Cardiac fibroblast (primary cell): ENCODE results near the gene PRCC.

ENCODE experiments used
- DNase-seq, 2 donors: peaks; one replicate each; pipeline versions ENCODE4 v3.0.0 to v3.0.0-alpha.2; 2010; ENCODE audit warnings: low read depth in 2 of 2
- H3K4me3 ChIP-seq, 2 donors: replicated peaks in 1 of 2; 1 replicate in 1 of 2; 2 replicates in 1 of 2; pipeline ENCODE4 v1.5.1; 2011; ENCODE audit warnings: low read depth in 2 of 2, low read length in 2 of 2, mild to moderate bottlenecking in 2 of 2, moderate library complexity in 1 of 2
- TF ChIP-seq, protein P1 (sequence below): IDR thresholded peaks from one replicate; pipeline ENCODE4 v1.5.1; 2011; ENCODE audit warnings: low read depth, mild to moderate bottlenecking, low read length, inconsistent platforms

PRCC gene

DNA sequence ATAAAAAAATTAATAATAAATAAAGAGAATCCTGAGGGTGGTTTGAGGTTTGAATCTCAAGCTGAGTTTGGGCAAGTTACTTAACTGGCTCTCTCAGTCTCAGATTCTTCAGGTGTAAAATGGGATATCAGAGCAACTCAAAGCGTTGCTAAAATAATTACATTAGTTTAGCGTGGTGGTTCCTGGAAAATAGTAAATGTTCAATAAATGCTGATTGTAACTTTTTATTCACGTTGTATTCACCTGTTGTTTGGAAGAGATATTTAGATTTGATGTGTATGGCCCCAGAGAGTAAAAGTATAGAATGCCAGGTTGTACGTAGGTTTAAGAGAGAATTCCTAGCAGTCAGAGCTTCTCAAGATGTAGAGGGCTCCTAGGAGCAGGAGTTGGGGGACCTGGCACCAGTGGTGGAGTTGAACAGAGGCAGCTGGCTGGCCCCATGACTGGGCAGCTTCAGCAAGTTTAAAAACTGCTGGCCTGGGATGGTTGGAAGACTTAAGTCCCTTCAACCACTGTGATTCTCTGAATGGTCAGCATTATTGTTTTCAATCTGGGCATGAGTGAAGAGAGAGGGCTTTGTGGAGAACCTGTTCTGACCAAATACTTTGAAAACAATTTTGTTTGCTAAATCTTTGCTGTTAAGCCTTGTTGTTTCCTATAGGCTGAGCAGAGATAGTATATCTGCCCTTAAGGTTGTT is 22.4 kb downstream of the PRCC start:
- no peak overlapping the region for H3K4me3 ChIP-seq
- DNase-seq, result no peak
- TF ChIP-seq, protein P1, sequence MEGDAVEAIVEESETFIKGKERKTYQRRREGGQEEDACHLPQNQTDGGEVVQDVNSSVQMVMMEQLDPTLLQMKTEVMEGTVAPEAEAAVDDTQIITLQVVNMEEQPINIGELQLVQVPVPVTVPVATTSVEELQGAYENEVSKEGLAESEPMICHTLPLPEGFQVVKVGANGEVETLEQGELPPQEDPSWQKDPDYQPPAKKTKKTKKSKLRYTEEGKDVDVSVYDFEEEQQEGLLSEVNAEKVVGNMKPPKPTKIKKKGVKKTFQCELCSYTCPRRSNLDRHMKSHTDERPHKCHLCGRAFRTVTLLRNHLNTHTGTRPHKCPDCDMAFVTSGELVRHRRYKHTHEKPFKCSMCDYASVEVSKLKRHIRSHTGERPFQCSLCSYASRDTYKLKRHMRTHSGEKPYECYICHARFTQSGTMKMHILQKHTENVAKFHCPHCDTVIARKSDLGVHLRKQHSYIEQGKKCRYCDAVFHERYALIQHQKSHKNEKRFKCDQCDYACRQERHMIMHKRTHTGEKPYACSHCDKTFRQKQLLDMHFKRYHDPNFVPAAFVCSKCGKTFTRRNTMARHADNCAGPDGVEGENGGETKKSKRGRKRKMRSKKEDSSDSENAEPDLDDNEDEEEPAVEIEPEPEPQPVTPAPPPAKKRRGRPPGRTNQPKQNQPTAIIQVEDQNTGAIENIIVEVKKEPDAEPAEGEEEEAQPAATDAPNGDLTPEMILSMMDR, result no peak

DNA sequence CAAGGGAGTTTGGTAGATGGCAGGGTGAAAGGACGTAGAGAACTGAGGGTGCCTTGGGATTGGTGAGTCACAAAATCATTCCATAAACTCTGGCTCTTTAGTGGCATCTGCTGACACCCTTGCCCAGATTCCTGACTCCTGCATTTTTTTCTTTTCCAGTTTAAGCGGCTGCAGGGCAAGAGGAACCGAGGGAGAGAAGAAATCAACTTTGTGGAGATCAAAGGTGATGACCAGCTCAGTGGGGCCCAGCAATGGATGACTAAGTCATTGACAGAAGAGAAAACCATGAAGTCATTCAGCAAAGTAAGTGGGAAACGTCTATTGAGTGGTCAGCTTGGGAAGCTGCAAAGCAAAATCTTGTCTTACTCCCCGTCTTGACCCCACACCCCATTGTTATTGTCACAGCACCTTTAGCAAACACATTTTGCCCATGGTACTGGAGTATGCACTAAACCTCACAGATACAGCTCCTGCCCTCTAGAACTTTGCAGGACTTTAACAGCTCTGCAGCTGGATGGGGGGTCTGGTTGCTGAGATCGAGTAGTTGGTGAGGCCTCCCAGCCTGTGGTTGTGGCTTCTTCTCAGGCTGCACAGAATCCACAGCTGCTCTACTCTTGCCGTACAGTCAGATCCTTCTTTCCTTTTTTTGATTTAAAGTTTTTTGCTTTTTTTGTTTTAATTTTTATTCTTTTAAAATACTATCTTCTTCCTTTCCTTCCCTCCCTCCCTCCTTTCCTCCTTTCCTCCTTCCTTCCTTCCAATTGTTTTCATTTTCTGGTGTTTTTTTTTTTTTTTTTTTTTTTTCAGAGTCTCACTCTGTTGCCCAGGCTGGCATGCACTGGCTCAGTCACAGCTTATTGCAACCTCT is 27.4 kb downstream of the PRCC start:
- no peak overlapping the region for H3K4me3 ChIP-seq
- TF ChIP-seq, protein P1, result no peak
- DNase-seq, result no peak

DNA sequence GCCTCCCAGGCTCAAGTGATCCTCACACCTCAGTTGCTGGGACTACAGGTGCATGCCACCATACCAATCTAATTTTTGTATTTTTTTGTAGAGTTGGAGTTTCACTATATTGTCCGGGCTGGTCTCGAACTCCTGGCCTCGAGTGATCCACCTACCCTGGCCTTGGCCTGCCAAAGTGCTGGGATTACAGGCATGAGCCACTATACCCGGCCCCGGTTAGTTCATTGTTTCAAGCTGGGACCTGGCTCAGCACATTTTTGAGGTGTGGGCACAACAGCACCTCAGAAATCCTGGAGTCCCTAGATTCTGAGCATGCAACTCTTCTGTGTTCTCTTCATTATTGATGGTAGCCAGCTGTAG is 28.0 kb downstream of the PRCC start:
- no peak overlapping the region for H3K4me3 ChIP-seq
- TF ChIP-seq, protein P1, result no peak
- DNase-seq, result no peak

DNA sequence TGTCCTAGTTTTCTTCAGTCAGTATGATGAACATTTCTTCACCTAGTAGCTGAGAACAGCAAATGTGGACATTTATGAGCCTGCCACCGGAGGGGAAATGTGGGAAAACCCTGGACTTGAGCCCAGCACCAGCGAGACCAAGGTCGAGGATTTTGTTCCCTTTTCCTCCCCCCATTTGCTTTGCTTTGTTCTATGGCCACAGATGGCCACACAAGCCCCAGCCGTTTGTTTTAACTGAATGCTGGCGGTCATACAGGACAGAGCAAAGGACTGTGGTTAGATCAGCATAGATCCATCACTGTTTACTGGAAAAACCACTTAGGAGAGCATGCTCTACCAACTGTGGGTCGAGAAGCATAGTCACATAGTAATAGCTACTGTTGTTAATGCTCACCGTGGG is 28.5 kb downstream of the PRCC start:
- TF ChIP-seq, protein P1, result no peak
- H3K4me3 ChIP-seq, result no peak overlapping the region
- no peak for DNase-seq

DNA sequence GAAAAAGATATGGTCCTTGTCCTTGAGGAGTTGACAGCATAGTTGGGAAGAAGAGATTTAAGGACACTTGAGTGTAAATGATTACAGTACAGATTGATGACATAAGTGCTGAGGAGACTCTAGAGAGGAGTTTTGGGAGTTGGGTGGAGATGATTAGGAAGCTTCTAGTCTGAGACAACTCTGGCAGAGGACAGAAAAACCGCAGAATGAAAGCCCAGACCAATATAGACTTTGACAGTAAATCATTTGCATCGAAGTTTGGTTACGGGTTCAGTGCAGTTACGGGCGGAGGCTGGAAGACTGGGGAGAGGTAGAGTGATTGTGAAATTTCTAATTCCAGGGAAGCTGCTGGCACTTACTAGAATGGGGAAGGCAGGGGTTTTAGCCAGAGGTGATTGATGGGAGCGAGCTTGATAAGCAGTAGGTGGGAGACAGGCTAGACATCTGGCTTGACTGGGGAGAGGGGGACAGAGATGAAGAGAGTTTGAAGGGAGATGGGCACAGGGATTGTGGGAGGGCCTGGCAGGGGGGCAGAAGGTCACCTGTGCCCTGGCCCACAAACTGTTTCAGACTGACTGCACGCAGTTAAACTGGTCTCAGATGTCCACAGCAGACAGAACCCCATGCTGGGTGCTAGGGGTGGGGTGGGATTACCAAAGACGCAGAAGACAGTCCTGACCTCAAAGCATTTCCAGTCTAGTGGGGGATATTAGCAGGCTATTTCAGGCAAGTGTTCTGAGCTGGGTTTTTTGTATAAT is 29.2 kb downstream of the PRCC start:
- TF ChIP-seq, protein P1, result no peak
- no peak for DNase-seq

DNA sequence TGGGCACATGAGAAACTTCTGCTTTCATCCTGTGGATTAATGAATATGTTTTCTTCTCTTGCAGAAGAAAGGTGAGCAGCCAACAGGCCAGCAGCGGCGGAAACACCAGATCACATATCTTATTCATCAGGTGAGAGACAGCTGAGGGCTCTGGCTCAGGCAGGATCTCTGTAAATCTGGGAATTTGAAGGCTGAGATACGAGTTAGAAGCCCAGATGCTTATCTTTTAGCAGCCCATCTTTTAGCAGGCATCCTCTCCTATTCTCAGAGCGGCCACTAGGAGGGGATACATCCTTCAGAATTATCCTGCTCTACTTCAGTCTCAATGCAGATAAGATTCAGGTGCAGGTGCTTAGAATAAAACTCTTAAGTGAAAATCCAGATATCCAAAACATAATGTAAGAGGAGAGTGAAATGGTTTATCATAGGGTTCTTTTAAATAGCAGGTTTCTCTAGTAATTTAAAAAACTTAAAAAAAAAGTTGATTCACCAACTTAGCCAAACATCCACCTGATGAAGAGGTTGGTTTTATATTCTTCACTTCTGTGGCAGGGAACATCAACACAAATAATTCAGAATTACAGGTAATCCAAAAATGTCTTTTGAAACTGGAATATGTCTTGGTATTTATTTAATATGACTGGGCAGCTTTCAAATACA is 30.0 kb downstream of the PRCC start:
- no peak overlapping the region for H3K4me3 ChIP-seq
- peak; percentile 57 to 70 for DNase-seq
- TF ChIP-seq, protein P1, result peak; percentile 82

More for the DNA sequence above, 29.2 kb downstream of the PRCC start:
- no peak overlapping the region for H3K4me3 ChIP-seq
